Progenitor cell of endocrine pancreas (in vitro differentiated cells): ENCODE measurements around the gene HTR2A. TPM values are rescaled to one million over a fixed set of nuclear protein-coding genes. Genes with fewer than 3 reads are reported as not detected.
A peak's percentile ranks its signal among the peaks of the same experiment; 100 is the strongest.

Source experiments
- DNase-seq: peaks from one replicate; pipeline ENCODE4 v3.0.0; 2021; ENCODE audit warnings: low spot score; ENCODE audit not compliant: unreplicated experiment
- H3K27ac Mint-ChIP-seq: 2 replicates; pipeline ENCODE4 v1.8.0; 2021; ENCODE audit warnings: mild to moderate bottlenecking, moderate library complexity, mixed read lengths
- H3K27me3 Mint-ChIP-seq: 2 replicates; pipeline ENCODE4 v1.8.0; 2021; ENCODE audit warnings: mixed read lengths
- H3K36me3 Mint-ChIP-seq: 2 replicates; pipeline ENCODE4 v1.8.0; 2022; ENCODE audit warnings: mixed read lengths; ENCODE audit not compliant: insufficient read depth
- H3K4me1 Mint-ChIP-seq: 2 replicates; pipeline ENCODE4 v1.8.0; 2021; ENCODE audit warnings: low read depth, mixed read lengths
- H3K4me3 Mint-ChIP-seq: 2 replicates; pipeline ENCODE4 v1.8.0; 2021; ENCODE audit warnings: low read depth, mild to moderate bottlenecking, moderate library complexity, mixed read lengths
- H3K9me3 Mint-ChIP-seq: 2 replicates; pipeline ENCODE4 v1.8.0; 2021; ENCODE audit warnings: low read depth, mixed read lengths
- CTCF ChIP-seq: fragments of 200-600 bp; sonication (generic); IDR thresholded peaks from one replicate; pipeline ENCODE4 v1.5.0; 2021; ENCODE audit warnings: antibody characterized with exemption, mild to moderate bottlenecking; ENCODE audit not compliant: unreplicated experiment
- total RNA-seq: library from RNA; stranded (reverse); gene quantifications from 2 replicates; pipeline ENCODE4 v1.2.1, GENCODE V29; 2021

The HTR2A gene
- total RNA-seq, 1 donor from 2014 or later = not detected

GRCh38 chr13:46914341-46914740 is 17.5 kb upstream of the HTR2A start:
- Mint-ChIP-seq H3K4me3 (no peak overlapping the region), H3K27ac (no peak overlapping the region), H3K27me3 (no peaks in the 10 kb centered on the region), H3K4me1 (no peaks in the 10 kb centered on the region), H3K9me3 (peaks cover 6% of the 10 kb centered on the region), H3K36me3 (no peaks in the 10 kb centered on the region)
- no peak for TF ChIP-seq CTCF
- DNase-seq = no peak

- Mint-ChIP-seq H3K4me3 (no peak overlapping the region), H3K9me3 (peaks cover 4% of the 10 kb centered on the region), H3K36me3 (no peaks in the 10 kb centered on the region), H3K27ac (no peak overlapping the region), H3K4me1 (peaks cover 1% of the 10 kb centered on the region), H3K27me3 (no peaks in the 10 kb centered on the region)
- no peak for DNase-seq
- TF ChIP-seq CTCF = no peak
These were observed 16.9 kb upstream of the HTR2A start for GRCh38 chr13:46913757-46914156.

- Mint-ChIP-seq H3K27ac (no peak overlapping the region), H3K36me3 (no peaks in the 10 kb centered on the region), H3K9me3 (peaks cover 4% of the 10 kb centered on the region), H3K27me3 (no peaks in the 10 kb centered on the region), H3K4me1 (peaks cover 1% of the 10 kb centered on the region), H3K4me3 (no peak overlapping the region)
- no peak for DNase-seq
- no peak for TF ChIP-seq CTCF
These were observed 12.2 kb upstream of the HTR2A start for GRCh38 chr13:46909042-46909441.

- no peak overlapping the region for H3K27ac Mint-ChIP-seq
- no peaks in the 10 kb centered on the region for H3K27me3 Mint-ChIP-seq
- peaks cover 1% of the 10 kb centered on the region for H3K4me1 Mint-ChIP-seq
- H3K36me3 Mint-ChIP-seq = no peaks in the 10 kb centered on the region
- TF ChIP-seq CTCF = no peak
- peaks cover 4% of the 10 kb centered on the region for H3K9me3 Mint-ChIP-seq
- no peak for DNase-seq
- H3K4me3 Mint-ChIP-seq = no peak overlapping the region
These were observed 11.6 kb upstream of the HTR2A start for GRCh38 chr13:46908501-46908900.

- Mint-ChIP-seq H3K9me3 (no peaks in the 10 kb centered on the region), H3K27ac (no peak overlapping the region), H3K4me1 (peaks cover 1% of the 10 kb centered on the region), H3K27me3 (no peaks in the 10 kb centered on the region), H3K36me3 (no peaks in the 10 kb centered on the region), H3K4me3 (no peak overlapping the region)
- no peak for TF ChIP-seq CTCF
- DNase-seq = no peak
These were observed 9.6 kb upstream of the HTR2A start for GRCh38 chr13:46906405-46906804.

- Mint-ChIP-seq H3K36me3 (no peaks in the 10 kb centered on the region), H3K9me3 (no peaks in the 10 kb centered on the region), H3K27ac (no peak overlapping the region), H3K4me3 (no peak overlapping the region), H3K4me1 (peaks cover 1% of the 10 kb centered on the region), H3K27me3 (no peaks in the 10 kb centered on the region)
- no peak for DNase-seq
- TF ChIP-seq CTCF = peak; percentile 25
These were observed 8.4 kb upstream of the HTR2A start for GRCh38 chr13:46905249-46905648.
